ENCODE data around the gene KIRREL3. TPM values are rescaled to one million over a fixed set of nuclear protein-coding genes. Genes with fewer than 3 reads are reported as not detected.

The KIRREL3 gene
- total and polyA plus RNA-seq, 10 donors = 0.50 to 5.4 (median 2.0) TPM

- no peaks in the 10 kb centered on the region for H3K36me3 ChIP-seq
- no peak overlapping the region for H3K27ac ChIP-seq
- 60 to 83% (median 72%) methylated on average over 4 of the region's 4 CpGs for WGBS, 5 donors
- H3K4me1 ChIP-seq = no peaks in the 10 kb centered on the region
- no peak overlapping the region for H3K4me3 ChIP-seq
- no peaks in the 10 kb centered on the region for H3K27me3 ChIP-seq (replicated peaks in 1 of 7)
- no peak for DNase-seq
- H3K9me3 ChIP-seq = no peaks in the 10 kb centered on the region
- TF ChIP-seq POLR2A (IDR thresholded peaks at IDR 0.05) (no peak), POLR2AphosphoS5 (IDR thresholded peaks at IDR 0.05) (no peak), CTCF (IDR thresholded peaks at IDR 0.05 in 8 of 11, conservative IDR thresholded peaks at IDR 0.05 in 3 of 11) (no peak)
- intact Hi-C loops (cut with DNase I; ENCODE audit: low total_unique reads) = no loop called here
These were observed 116.4 kb downstream of the KIRREL3 start for GRCh38 chr11:126884192-126884591.

- H3K4me1 ChIP-seq = no peaks in the 10 kb centered on the region
- WGBS, 5 donors = 65 to 73% (median 71%) methylated on average over 5 of the region's 5 CpGs
- H3K27ac ChIP-seq = no peak overlapping the region
- no peak for TF ChIP-seq POLR2AphosphoS5 (IDR thresholded peaks at IDR 0.05)
- no peak for TF ChIP-seq CTCF (IDR thresholded peaks at IDR 0.05 in 8 of 11, conservative IDR thresholded peaks at IDR 0.05 in 3 of 11)
- no peak for TF ChIP-seq POLR2A (IDR thresholded peaks at IDR 0.05)
- intact Hi-C loops (cut with DNase I; ENCODE audit: low total_unique reads) = no loop called here
- H3K4me3 ChIP-seq = no peak overlapping the region
- DNase-seq = no peak
- no peaks in the 10 kb centered on the region for H3K9me3 ChIP-seq
- peaks cover 0 to 12% (median 0%) of the 10 kb centered on the region in 7 donors for H3K27me3 ChIP-seq (replicated peaks in 1 of 7)
- no peaks in the 10 kb centered on the region for H3K36me3 ChIP-seq
These were observed 119.7 kb downstream of the KIRREL3 start for GRCh38 chr11:126880872-126881271.

- no peaks in the 10 kb centered on the region for H3K4me1 ChIP-seq
- intact Hi-C loops (cut with DNase I; ENCODE audit: low total_unique reads) = no loop called here
- no peak overlapping the region for H3K27ac ChIP-seq
- no peak for DNase-seq
- no peak overlapping the region for H3K4me3 ChIP-seq
- no peaks in the 10 kb centered on the region for H3K36me3 ChIP-seq
- peaks cover 0 to 12% (median 0%) of the 10 kb centered on the region in 7 donors for H3K27me3 ChIP-seq (replicated peaks in 1 of 7)
- H3K9me3 ChIP-seq = no peaks in the 10 kb centered on the region
- TF ChIP-seq POLR2A (IDR thresholded peaks at IDR 0.05) (no peak), CTCF (IDR thresholded peaks at IDR 0.05 in 8 of 11, conservative IDR thresholded peaks at IDR 0.05 in 3 of 11) (no peak), POLR2AphosphoS5 (IDR thresholded peaks at IDR 0.05) (no peak)
These were observed 121.1 kb downstream of the KIRREL3 start for GRCh38 chr11:126879516-126879915.

- no peak for DNase-seq
- intact Hi-C loops (cut with DNase I; ENCODE audit: low total_unique reads) = no loop called here
- no peaks in the 10 kb centered on the region for H3K36me3 ChIP-seq
- no peak overlapping the region for H3K27ac ChIP-seq
- 59 to 78% (median 76%) methylated on average over 7 of the region's 7 CpGs for WGBS, 5 donors
- TF ChIP-seq POLR2A (IDR thresholded peaks at IDR 0.05) (no peak), POLR2AphosphoS5 (IDR thresholded peaks at IDR 0.05) (no peak), CTCF (IDR thresholded peaks at IDR 0.05 in 8 of 11, conservative IDR thresholded peaks at IDR 0.05 in 3 of 11) (no peak)
- peaks cover 0 to 12% (median 0%) of the 10 kb centered on the region in 7 donors for H3K27me3 ChIP-seq (replicated peaks in 1 of 7)
- H3K9me3 ChIP-seq = no peaks in the 10 kb centered on the region
- no peaks in the 10 kb centered on the region for H3K4me1 ChIP-seq
- H3K4me3 ChIP-seq = no peak overlapping the region
These were observed 121.6 kb downstream of the KIRREL3 start for GRCh38 chr11:126878913-126879482.
